ENCODE measurements around the gene BMPR1A.
"Not testable (repeated sequence)": the region's sequence is repeated elsewhere in the genome, so short reads cannot be mapped to it uniquely, and the experiment has no call there.

BMPR1A gene

GRCh38 chr10:86732771-86733170 is 23.6 kb upstream of the BMPR1A start:
- Histone ChIP-seq H3K27me3 (ENCODE audit: insufficient read depth, low read length, poor library complexity) (no peaks in the 10 kb centered on the region), H3K27ac (ENCODE audit: low read depth, low read length) (no peak overlapping the region), H3K56ac (ENCODE audit: low read length) (peak overlapping the region; percentile 34), H3K4me3 (ENCODE audit: low read length) (no peak overlapping the region), H4K5ac (ENCODE audit: low read length) (no peak overlapping the region), H2BK120ac (ENCODE audit: low read depth, low read length) (no peak overlapping the region), H2BK5ac (ENCODE audit: low read length) (no peak overlapping the region), H3K36me3 (ENCODE audit: control insufficient read depth, insufficient read depth, low read length) (no peaks in the 10 kb centered on the region), H3K18ac (ENCODE audit: low read length) (no peak overlapping the region), H3K79me2 (ENCODE audit: control insufficient read depth, insufficient read depth, low read length) (no peaks in the 10 kb centered on the region), H4K8ac (ENCODE audit: low read depth, low read length) (no peak overlapping the region), H3K9ac (ENCODE audit: low read length) (no peak overlapping the region), H3K4me1 (ENCODE audit: control insufficient read depth, low read depth, low read length) (no peaks in the 10 kb centered on the region), H2BK15ac (replicated peaks; ENCODE audit: low read depth) (no peak overlapping the region), H3K79me1 (ENCODE audit: low read length) (no peaks in the 10 kb centered on the region), H2AK5ac (ENCODE audit: low read length) (no peak overlapping the region), H3K23ac (ENCODE audit: low read length) (no peak overlapping the region), H3K4me2 (ENCODE audit: low read length) (no peak overlapping the region), H3K4ac (ENCODE audit: low read depth, low read length) (no peak overlapping the region)
- no CpG with 5 or more reads among the region's 13 CpGs for WGBS (ENCODE audit: extremely low coverage, insufficient coverage, low lambda C conversion rate)
- DNase-seq: no peak

- H3K79me2 ChIP-seq (ENCODE audit: control insufficient read depth, insufficient read depth, low read length): no peaks in the 10 kb centered on the region
- H3K79me1 ChIP-seq (ENCODE audit: low read length): no peaks in the 10 kb centered on the region
- H3K36me3 ChIP-seq (ENCODE audit: control insufficient read depth, insufficient read depth, low read length): no peaks in the 10 kb centered on the region
- H2BK15ac ChIP-seq (replicated peaks; ENCODE audit: low read depth): no peak overlapping the region
- no peaks in the 10 kb centered on the region for H3K4me1 ChIP-seq (ENCODE audit: control insufficient read depth, low read depth, low read length)
- no peak overlapping the region for H2BK5ac ChIP-seq (ENCODE audit: low read length)
- H3K27ac ChIP-seq (ENCODE audit: low read depth, low read length): no peak overlapping the region
- H3K56ac ChIP-seq (ENCODE audit: low read length): no peak overlapping the region
- H3K4ac ChIP-seq (ENCODE audit: low read depth, low read length): no peak overlapping the region
- no peak overlapping the region for H3K9ac ChIP-seq (ENCODE audit: low read length)
- no peak overlapping the region for H4K8ac ChIP-seq (ENCODE audit: low read depth, low read length)
- H4K5ac ChIP-seq (ENCODE audit: low read length): no peak overlapping the region
- no peak for DNase-seq
- no peak overlapping the region for H3K23ac ChIP-seq (ENCODE audit: low read length)
- H2BK120ac ChIP-seq (ENCODE audit: low read depth, low read length): no peak overlapping the region
- no peak overlapping the region for H2AK5ac ChIP-seq (ENCODE audit: low read length)
- H3K4me2 ChIP-seq (ENCODE audit: low read length): no peak overlapping the region
- H3K27me3 ChIP-seq (ENCODE audit: insufficient read depth, low read length, poor library complexity): no peaks in the 10 kb centered on the region
- H3K4me3 ChIP-seq (ENCODE audit: low read length): no peak overlapping the region
- no peak overlapping the region for H3K18ac ChIP-seq (ENCODE audit: low read length)
- no CpG with 5 or more reads among the region's 8 CpGs for WGBS (ENCODE audit: extremely low coverage, insufficient coverage, low lambda C conversion rate)
Measured at GRCh38 chr10:86733260-86733671, 23.2 kb upstream of the BMPR1A start.

- no peak for DNase-seq
- H2BK120ac ChIP-seq (ENCODE audit: low read depth, low read length): no peak overlapping the region
- no peak overlapping the region for H3K18ac ChIP-seq (ENCODE audit: low read length)
- H3K79me2 ChIP-seq (ENCODE audit: control insufficient read depth, insufficient read depth, low read length): no peaks in the 10 kb centered on the region
- H3K27me3 ChIP-seq (ENCODE audit: insufficient read depth, low read length, poor library complexity): no peaks in the 10 kb centered on the region
- H3K36me3 ChIP-seq (ENCODE audit: control insufficient read depth, insufficient read depth, low read length): no peaks in the 10 kb centered on the region
- no peaks in the 10 kb centered on the region for H3K79me1 ChIP-seq (ENCODE audit: low read length)
- H3K4me3 ChIP-seq (ENCODE audit: low read length): no peak overlapping the region
- H3K23ac ChIP-seq (ENCODE audit: low read length): no peak overlapping the region
- no peak overlapping the region for H3K56ac ChIP-seq (ENCODE audit: low read length)
- H2BK5ac ChIP-seq (ENCODE audit: low read length): no peak overlapping the region
- H4K8ac ChIP-seq (ENCODE audit: low read depth, low read length): no peak overlapping the region
- H2AK5ac ChIP-seq (ENCODE audit: low read length): no peak overlapping the region
- WGBS (ENCODE audit: extremely low coverage, insufficient coverage, low lambda C conversion rate): no CpG with 5 or more reads among the region's 4 CpGs
- no peak overlapping the region for H4K5ac ChIP-seq (ENCODE audit: low read length)
- H3K4me1 ChIP-seq (ENCODE audit: control insufficient read depth, low read depth, low read length): no peaks in the 10 kb centered on the region
- H3K27ac ChIP-seq (ENCODE audit: low read depth, low read length): no peak overlapping the region
- no peak overlapping the region for H3K4ac ChIP-seq (ENCODE audit: low read depth, low read length)
- no peak overlapping the region for H2BK15ac ChIP-seq (replicated peaks; ENCODE audit: low read depth)
- no peak overlapping the region for H3K9ac ChIP-seq (ENCODE audit: low read length)
- no peak overlapping the region for H3K4me2 ChIP-seq (ENCODE audit: low read length)
Measured at GRCh38 chr10:86734207-86734988, 22.0 kb upstream of the BMPR1A start.

GRCh38 chr10:86735278-86735677 is 21.1 kb upstream of the BMPR1A start:
- H3K79me1 ChIP-seq (ENCODE audit: low read length); H3K4ac ChIP-seq (ENCODE audit: low read depth, low read length); H3K4me2 ChIP-seq (ENCODE audit: low read length); H3K27me3 ChIP-seq (ENCODE audit: insufficient read depth, low read length, poor library complexity); H2BK15ac ChIP-seq (replicated peaks; ENCODE audit: low read depth); H2BK5ac ChIP-seq (ENCODE audit: low read length); H3K79me2 ChIP-seq (ENCODE audit: control insufficient read depth, insufficient read depth, low read length); H3K9ac ChIP-seq (ENCODE audit: low read length); H3K4me1 ChIP-seq (ENCODE audit: control insufficient read depth, low read depth, low read length); H2AK5ac ChIP-seq (ENCODE audit: low read length); H4K5ac ChIP-seq (ENCODE audit: low read length); H3K56ac ChIP-seq (ENCODE audit: low read length); H4K8ac ChIP-seq (ENCODE audit: low read depth, low read length); DNase-seq; H3K18ac ChIP-seq (ENCODE audit: low read length); H3K27ac ChIP-seq (ENCODE audit: low read depth, low read length); H3K36me3 ChIP-seq (ENCODE audit: control insufficient read depth, insufficient read depth, low read length); H2BK120ac ChIP-seq (ENCODE audit: low read depth, low read length); H3K23ac ChIP-seq (ENCODE audit: low read length); H3K4me3 ChIP-seq (ENCODE audit: low read length): not testable (repeated sequence)
- WGBS (ENCODE audit: extremely low coverage, insufficient coverage, low lambda C conversion rate): no CpG with 5 or more reads among the region's 4 CpGs

DNA sequence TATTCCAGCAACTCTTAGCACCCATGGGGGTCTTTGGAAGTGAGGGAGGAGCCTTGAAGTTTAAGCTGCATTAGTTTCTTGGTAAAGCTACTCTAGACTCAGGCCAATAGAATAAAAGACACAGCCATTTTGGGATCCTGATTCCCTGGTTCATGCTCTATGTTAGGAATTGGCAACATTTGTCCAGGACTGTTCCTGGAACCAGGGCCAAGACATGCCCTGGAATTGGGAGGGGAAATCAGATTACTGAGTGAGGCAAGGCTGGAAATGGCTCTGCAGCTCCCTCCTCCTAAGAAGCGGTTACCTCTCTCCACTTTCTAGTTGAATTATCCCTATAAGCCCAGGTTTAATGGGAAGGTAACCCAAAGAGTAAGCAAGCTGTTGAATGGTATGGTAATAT is 14.2 kb upstream of the BMPR1A start:
- Histone ChIP-seq H3K9ac (ENCODE audit: low read length) (no peak overlapping the region), H3K79me2 (ENCODE audit: control insufficient read depth, insufficient read depth, low read length) (no peaks in the 10 kb centered on the region), H2BK15ac (replicated peaks; ENCODE audit: low read depth) (no peak overlapping the region), H2BK120ac (ENCODE audit: low read depth, low read length) (no peak overlapping the region), H3K56ac (ENCODE audit: low read length) (no peak overlapping the region), H4K8ac (ENCODE audit: low read depth, low read length) (no peak overlapping the region), H3K4me3 (ENCODE audit: low read length) (no peak overlapping the region), H3K27me3 (ENCODE audit: insufficient read depth, low read length, poor library complexity) (no peaks in the 10 kb centered on the region), H3K4ac (ENCODE audit: low read depth, low read length) (no peak overlapping the region), H3K23ac (ENCODE audit: low read length) (no peak overlapping the region), H3K18ac (ENCODE audit: low read length) (no peak overlapping the region), H3K27ac (ENCODE audit: low read depth, low read length) (no peak overlapping the region), H3K36me3 (ENCODE audit: control insufficient read depth, insufficient read depth, low read length) (no peaks in the 10 kb centered on the region), H3K79me1 (ENCODE audit: low read length) (no peaks in the 10 kb centered on the region), H4K5ac (ENCODE audit: low read length) (no peak overlapping the region), H3K4me2 (ENCODE audit: low read length) (no peak overlapping the region), H2AK5ac (ENCODE audit: low read length) (no peak overlapping the region), H2BK5ac (ENCODE audit: low read length) (no peak overlapping the region), H3K4me1 (ENCODE audit: control insufficient read depth, low read depth, low read length) (peaks cover 2% of the 10 kb centered on the region)
- no CpG with 5 or more reads among the region's 1 CpG for WGBS (ENCODE audit: extremely low coverage, insufficient coverage, low lambda C conversion rate)
- no peak for DNase-seq
